Prostate gland (tissue), 2 donors: ENCODE results near the gene TCF4. TPM values are rescaled to one million over a fixed set of nuclear protein-coding genes. Genes with fewer than 3 reads are reported as not detected.

Experiments
- DNase-seq: peaks from one replicate; pipeline ENCODE4 v3.0.0-alpha.2; 2019; ENCODE audit warnings: low spot score
- H3K27ac ChIP-seq, 2 donors: fragments of 200-600 bp; sonication (generic); 2 replicates each; pipeline ENCODE4 v1.5.1; 2017 to 2019
- H3K27me3 ChIP-seq: fragments of 200-600 bp; sonication (generic); replicated peaks from 2 replicates; pipeline ENCODE4 v1.5.1; 2019; ENCODE audit not compliant: insufficient read depth
- H3K36me3 ChIP-seq, 2 donors: fragments of 200-600 bp; sonication (generic); 1 replicate in 1 of 2; 2 replicates in 1 of 2; pipeline versions ENCODE4 v1.5.1 to v1.8.1; 2017 to 2019
- H3K4me1 ChIP-seq: fragments of 200-600 bp; sonication (generic); replicated peaks from 2 replicates; pipeline ENCODE4 v1.5.1; 2019
- H3K4me3 ChIP-seq, 2 donors: fragments of 200-600 bp; sonication (generic); 2 replicates each; pipeline ENCODE4 v1.5.1; 2017 to 2019
- H3K9me3 ChIP-seq: fragments of 200-600 bp; sonication (generic); 2 replicates; pipeline ENCODE4 v1.5.1; 2017
- POLR2A ChIP-seq: fragments of 450-650 bp; IDR thresholded peaks from one replicate; pipeline ENCODE4 v1.6.1; 2016; ENCODE audit warnings: antibody characterized with exemption, mild to moderate bottlenecking
- POLR2AphosphoS5 ChIP-seq: sonication (generic); formaldehyde crosslinking; IDR thresholded peaks from one replicate; pipeline ENCODE4 v1.6.1; 2017; ENCODE audit warnings: antibody characterized with exemption
- WGBS: methylation state at CpG from one replicate; pipeline ENCODE4 v1.1.5; 2018; 5-methylcytosine and 5-hydroxymethylcytosine counted together
- intact Hi-C: fragments of 100-400 bp; cut with DNase I; formaldehyde crosslinking; loops from one replicate; pipeline ENCODE4 v1.14.2; 2022
- total RNA-seq, 2 donors: library from RNA; depleted of rRNA; stranded (reverse); fragments of >200 nt; gene quantifications; one replicate each; pipeline ENCODE4 v1.1.0, GENCODE V29; 2016
- TF ChIP-seq, protein P1 (sequence below), 4 experiments: fragments of 200-600 bp in 2 of 4; fragments of 450-650 bp in 2 of 4; sonication (generic) in 2 of 4; IDR thresholded peaks; 1 replicate in 3 of 4; 2 replicates in 1 of 4; pipeline ENCODE4 v1.5.1; 2016 to 2019; ENCODE audit warnings: antibody characterized with exemption in 4 of 4, mild to moderate bottlenecking in 2 of 4, moderate library complexity in 2 of 4

The TCF4 gene
- total RNA-seq, 2 donors from 2014 or later = 29.8 to 87.2 TPM

DNA sequence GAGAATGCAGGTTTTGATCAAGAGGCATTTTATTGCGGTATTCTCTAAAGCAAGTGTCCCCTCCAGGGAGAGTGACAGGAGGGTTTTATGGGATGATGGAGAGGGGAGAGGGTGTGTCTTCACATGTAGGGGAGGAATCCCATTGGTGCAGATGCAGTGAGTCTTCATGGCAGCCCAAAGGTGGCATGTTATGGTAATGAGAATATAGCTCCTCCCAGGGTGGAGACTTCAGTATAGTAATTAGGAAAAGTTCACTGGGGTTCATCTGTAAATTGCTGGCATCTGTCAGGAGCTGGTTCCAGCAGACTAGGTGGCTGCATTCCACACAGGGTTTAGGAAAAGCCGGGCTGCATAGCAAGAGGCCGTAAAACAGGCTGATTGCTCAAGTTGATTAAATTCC lies 398.0 kb downstream of the TCF4 start:
- 30% methylated on average over 3 of the region's 3 CpGs for WGBS

GRCh38 chr18:55186588-55186987 lies 401.4 kb downstream of the TCF4 start:
- H3K9me3 ChIP-seq = no peaks in the 10 kb centered on the region

More for the DNA sequence above, 398.0 kb downstream of the TCF4 start:
- H3K27ac ChIP-seq = no peak overlapping the region
- no peaks in the 10 kb centered on the region for H3K36me3 ChIP-seq
- TF ChIP-seq, protein P1, sequence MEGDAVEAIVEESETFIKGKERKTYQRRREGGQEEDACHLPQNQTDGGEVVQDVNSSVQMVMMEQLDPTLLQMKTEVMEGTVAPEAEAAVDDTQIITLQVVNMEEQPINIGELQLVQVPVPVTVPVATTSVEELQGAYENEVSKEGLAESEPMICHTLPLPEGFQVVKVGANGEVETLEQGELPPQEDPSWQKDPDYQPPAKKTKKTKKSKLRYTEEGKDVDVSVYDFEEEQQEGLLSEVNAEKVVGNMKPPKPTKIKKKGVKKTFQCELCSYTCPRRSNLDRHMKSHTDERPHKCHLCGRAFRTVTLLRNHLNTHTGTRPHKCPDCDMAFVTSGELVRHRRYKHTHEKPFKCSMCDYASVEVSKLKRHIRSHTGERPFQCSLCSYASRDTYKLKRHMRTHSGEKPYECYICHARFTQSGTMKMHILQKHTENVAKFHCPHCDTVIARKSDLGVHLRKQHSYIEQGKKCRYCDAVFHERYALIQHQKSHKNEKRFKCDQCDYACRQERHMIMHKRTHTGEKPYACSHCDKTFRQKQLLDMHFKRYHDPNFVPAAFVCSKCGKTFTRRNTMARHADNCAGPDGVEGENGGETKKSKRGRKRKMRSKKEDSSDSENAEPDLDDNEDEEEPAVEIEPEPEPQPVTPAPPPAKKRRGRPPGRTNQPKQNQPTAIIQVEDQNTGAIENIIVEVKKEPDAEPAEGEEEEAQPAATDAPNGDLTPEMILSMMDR (IDR thresholded peaks at IDR 0.05) = no peak
- TF ChIP-seq POLR2AphosphoS5 (no peak), POLR2A (no peak)
- H3K4me1 ChIP-seq = no peaks in the 10 kb centered on the region
- H3K4me3 ChIP-seq = no peak overlapping the region
- no peak for DNase-seq
- H3K27me3 ChIP-seq = no peaks in the 10 kb centered on the region
- intact Hi-C loops = no loop called here
- H3K9me3 ChIP-seq = no peaks in the 10 kb centered on the region

DNA sequence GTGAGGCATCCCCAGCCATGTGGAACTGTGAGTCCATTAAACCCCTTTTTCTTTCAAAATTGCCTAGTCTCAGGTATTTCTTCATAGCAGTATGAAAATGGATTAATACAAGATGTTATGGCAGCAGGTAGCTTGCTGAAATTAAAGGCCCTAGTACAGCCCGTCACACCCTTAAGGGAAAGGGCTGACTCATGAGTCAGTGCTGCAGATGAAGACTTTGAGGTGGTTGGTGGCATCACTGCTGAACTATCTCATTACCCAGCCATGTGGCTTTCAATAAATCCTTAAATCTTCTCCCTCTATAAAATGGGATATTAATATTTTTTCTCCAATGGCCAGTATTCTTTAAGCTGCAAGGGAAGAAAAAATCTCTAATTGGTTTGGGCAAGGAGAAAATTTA lies 402.6 kb downstream of the TCF4 start:
- no peaks in the 10 kb centered on the region for H3K36me3 ChIP-seq
- intact Hi-C loops = no loop called here
- no peaks in the 10 kb centered on the region for H3K9me3 ChIP-seq
- H3K27ac ChIP-seq = no peak overlapping the region
- no peaks in the 10 kb centered on the region for H3K4me1 ChIP-seq
- no peaks in the 10 kb centered on the region for H3K27me3 ChIP-seq
- WGBS = 84% methylated on average over 1 of the region's 1 CpG
- H3K4me3 ChIP-seq = no peak overlapping the region
- DNase-seq = no peak
- TF ChIP-seq POLR2A (no peak), POLR2AphosphoS5 (no peak)
- TF ChIP-seq, protein P1 (IDR thresholded peaks at IDR 0.05) = no peak

More at GRCh38 chr18:55186588-55186987, 401.4 kb downstream of the TCF4 start:
- Histone ChIP-seq H3K27me3 (no peaks in the 10 kb centered on the region), H3K36me3 (no peaks in the 10 kb centered on the region), H3K27ac (no peak overlapping the region), H3K4me1 (no peaks in the 10 kb centered on the region), H3K4me3 (no peak overlapping the region)
- DNase-seq = no peak
- TF ChIP-seq, protein P1 (IDR thresholded peaks at IDR 0.05) = no peak
- no peak for TF ChIP-seq POLR2A
- TF ChIP-seq POLR2AphosphoS5 = no peak
- intact Hi-C loops = no loop called here

DNA sequence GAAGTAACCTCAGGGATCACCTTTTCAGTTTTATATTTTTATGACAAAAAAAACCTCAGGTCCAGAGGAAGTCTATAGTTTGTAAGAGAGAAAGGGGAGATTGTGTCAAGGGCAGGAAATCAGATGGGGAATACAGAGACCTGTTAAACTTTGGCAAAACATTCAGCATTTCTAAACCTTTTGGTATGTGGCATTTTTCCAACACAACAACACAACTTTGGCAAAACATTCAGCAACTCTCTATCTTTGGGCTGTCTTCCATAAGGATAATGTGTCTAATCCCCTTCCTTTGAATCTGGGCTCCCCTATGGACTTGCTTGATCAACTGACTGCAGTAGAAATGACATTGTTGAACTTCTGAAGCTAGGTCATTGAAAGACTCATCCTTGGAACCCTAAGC lies 408.2 kb downstream of the TCF4 start:
- H3K9me3 ChIP-seq = no peaks in the 10 kb centered on the region
- H3K36me3 ChIP-seq = no peaks in the 10 kb centered on the region
- no peaks in the 10 kb centered on the region for H3K27me3 ChIP-seq
- intact Hi-C loops = no loop called here
- H3K4me3 ChIP-seq = no peak overlapping the region
- TF ChIP-seq POLR2A = no peak
- TF ChIP-seq, protein P1 (IDR thresholded peaks at IDR 0.05) = no peak
- no peak for TF ChIP-seq POLR2AphosphoS5
- H3K27ac ChIP-seq = no peak overlapping the region
- no peak for DNase-seq
- H3K4me1 ChIP-seq = no peaks in the 10 kb centered on the region

DNA sequence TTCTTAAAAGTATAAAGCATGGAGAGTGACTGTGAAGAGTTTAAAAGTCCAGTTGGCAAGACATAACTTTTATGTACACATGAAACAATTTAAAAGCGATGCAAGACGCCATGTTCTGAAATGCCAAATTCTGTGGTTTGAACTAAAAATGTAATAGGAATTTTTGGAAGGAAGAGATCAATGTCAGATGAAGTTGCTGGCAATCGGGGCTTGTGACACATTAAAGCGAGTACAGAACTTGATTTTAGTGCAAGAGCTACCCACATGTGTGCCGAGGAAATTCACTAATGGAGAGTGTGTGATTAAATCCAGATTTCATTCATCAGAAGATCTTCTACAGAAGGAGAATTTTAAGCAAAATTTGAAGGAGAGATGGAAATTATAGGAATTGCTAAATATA lies 408.6 kb downstream of the TCF4 start:
- no peak for DNase-seq
- Histone ChIP-seq H3K27me3 (no peaks in the 10 kb centered on the region), H3K27ac (no peak overlapping the region), H3K4me1 (no peaks in the 10 kb centered on the region), H3K9me3 (no peaks in the 10 kb centered on the region), H3K36me3 (no peaks in the 10 kb centered on the region), H3K4me3 (no peak overlapping the region)
- intact Hi-C loops = no loop called here
- WGBS = 66% methylated on average over 5 of the region's 5 CpGs
- TF ChIP-seq POLR2A (no peak), POLR2AphosphoS5 (no peak)
- TF ChIP-seq, protein P1 (IDR thresholded peaks at IDR 0.05) = no peak
